A549 (cell line): ENCODE data around the gene CARD10.

ENCODE experiments used
- EP300 ChIP-seq, 2 experiments: fragments of >200 bp; sonication (Bioruptor Twin); formaldehyde crosslinking; IDR thresholded peaks; 2 replicates in 1 of 2; 3 replicates in 1 of 2; pipeline ENCODE4 v1.6.1; 2016 to 2017
- JUN ChIP-seq, 2 experiments: fragments of >200 bp; sonication (Bioruptor Twin); formaldehyde crosslinking; IDR thresholded peaks; 2 replicates in 1 of 2; 3 replicates in 1 of 2; pipeline ENCODE4 v1.6.1; 2016 to 2017
- POLR2A ChIP-seq: IDR thresholded peaks from 2 replicates; pipeline ENCODE4 v1.6.1; 2012; ENCODE audit warnings: mild to moderate bottlenecking, low read length
- POLR2AphosphoS2 ChIP-seq: conservative IDR thresholded peaks from 2 replicates; pipeline ENCODE4 v1.6.1; 2012; ENCODE audit warnings: low read length, improper control_type of control experiment, inconsistent platforms
- SREBF2 ChIP-seq: fragments of 450-650 bp; IDR thresholded peaks from 2 replicates; pipeline ENCODE4 v1.6.1; 2014; ENCODE audit warnings: mild to moderate bottlenecking, moderate library complexity
- TF ChIP-seq, protein P1 (sequence below): fragments of 150-350 bp; IDR thresholded peaks from 2 replicates; pipeline ENCODE4 v1.6.1; 2014; ENCODE audit warnings: low read depth, mild to moderate bottlenecking, low read length
- TF ChIP-seq, protein P2 (sequence below): IDR thresholded peaks from 2 replicates; pipeline ENCODE4 v1.6.1; 2012

DNA sequence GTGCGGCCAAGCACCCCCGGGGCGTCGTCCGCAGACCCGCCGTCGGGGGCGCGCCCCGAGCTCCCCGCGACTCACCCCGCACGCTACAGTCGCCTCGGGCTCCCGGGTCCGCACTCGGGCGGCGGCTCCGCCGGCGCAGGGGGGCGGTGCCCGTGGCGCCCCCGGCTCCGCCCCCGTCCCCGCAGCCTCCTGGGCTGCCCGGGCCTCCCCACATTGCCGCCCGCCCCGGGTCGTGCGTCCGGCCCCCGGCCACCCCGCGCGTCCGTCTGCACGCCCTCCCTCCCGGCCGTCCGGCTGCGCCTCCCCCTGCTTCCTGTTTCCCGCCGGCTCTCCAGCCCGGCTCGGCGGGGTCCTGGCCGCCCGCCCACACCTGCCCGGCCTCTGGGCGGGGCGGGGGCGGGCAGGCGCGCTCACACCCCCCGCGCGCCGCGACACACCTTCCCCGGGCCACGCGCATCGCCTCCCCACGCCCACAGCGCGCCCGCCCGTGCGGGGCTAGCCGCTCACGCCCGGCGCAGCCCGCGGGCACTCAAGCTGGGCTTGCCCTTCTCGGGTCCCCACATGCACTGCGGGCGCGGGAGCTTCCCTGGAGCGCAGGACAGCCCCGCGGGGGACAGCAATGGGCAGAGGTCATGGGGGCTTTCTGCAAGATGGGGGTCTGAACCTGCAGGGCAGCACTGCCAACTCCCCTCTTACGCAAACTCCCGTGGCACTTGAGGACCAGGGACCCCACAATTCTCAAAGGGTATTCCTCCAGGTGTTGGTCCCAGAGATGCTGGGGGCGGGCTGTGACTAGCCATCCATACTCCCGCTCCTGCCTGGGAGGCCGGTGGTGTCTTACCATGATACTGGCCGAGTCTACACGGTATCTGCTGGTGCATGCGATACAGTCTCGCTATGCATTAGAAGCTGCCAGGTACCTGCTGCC, at the start of gene CARD10:
- TF ChIP-seq JUN (IDR thresholded peaks at IDR 0.05), result peak in 1 of 2 experiments; percentile 31; a peak in 1 of 5 replicates
- no peak for TF ChIP-seq EP300 (IDR thresholded peaks at IDR 0.05)
- no peak for TF ChIP-seq POLR2AphosphoS2
- no peak for TF ChIP-seq POLR2A
- no peak for TF ChIP-seq SREBF2
- TF ChIP-seq, protein P1, sequence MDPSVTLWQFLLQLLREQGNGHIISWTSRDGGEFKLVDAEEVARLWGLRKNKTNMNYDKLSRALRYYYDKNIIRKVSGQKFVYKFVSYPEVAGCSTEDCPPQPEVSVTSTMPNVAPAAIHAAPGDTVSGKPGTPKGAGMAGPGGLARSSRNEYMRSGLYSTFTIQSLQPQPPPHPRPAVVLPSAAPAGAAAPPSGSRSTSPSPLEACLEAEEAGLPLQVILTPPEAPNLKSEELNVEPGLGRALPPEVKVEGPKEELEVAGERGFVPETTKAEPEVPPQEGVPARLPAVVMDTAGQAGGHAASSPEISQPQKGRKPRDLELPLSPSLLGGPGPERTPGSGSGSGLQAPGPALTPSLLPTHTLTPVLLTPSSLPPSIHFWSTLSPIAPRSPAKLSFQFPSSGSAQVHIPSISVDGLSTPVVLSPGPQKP, result no peak
- TF ChIP-seq, protein P2, sequence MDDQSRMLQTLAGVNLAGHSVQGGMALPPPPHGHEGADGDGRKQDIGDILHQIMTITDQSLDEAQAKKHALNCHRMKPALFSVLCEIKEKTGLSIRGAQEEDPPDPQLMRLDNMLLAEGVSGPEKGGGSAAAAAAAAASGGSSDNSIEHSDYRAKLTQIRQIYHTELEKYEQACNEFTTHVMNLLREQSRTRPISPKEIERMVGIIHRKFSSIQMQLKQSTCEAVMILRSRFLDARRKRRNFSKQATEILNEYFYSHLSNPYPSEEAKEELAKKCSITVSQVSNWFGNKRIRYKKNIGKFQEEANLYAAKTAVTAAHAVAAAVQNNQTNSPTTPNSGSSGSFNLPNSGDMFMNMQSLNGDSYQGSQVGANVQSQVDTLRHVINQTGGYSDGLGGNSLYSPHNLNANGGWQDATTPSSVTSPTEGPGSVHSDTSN, result no peak
